Skeletal muscle satellite cell (primary cell): ENCODE data around the gene SNRNP200.

Source experiments
- H3K27me3 ChIP-seq: 2 replicates; pipeline ENCODE4 v1.7.0; 2013; ENCODE audit warnings: low read length; ENCODE audit not compliant: control insufficient read depth, insufficient read depth
- H3K36me3 ChIP-seq: 2 replicates; pipeline ENCODE4 v1.7.0; 2013; ENCODE audit warnings: mild to moderate bottlenecking, control low read depth, low read length; ENCODE audit not compliant: insufficient read depth
- H3K4me1 ChIP-seq: 2 replicates; pipeline ENCODE4 v1.7.0; 2013; ENCODE audit warnings: low read length; ENCODE audit not compliant: control insufficient read depth, insufficient read depth
- H3K4me2 ChIP-seq: 2 replicates; pipeline ENCODE4 v1.7.0; 2013; ENCODE audit warnings: mild to moderate bottlenecking, low read length
- H3K4me3 ChIP-seq: 2 replicates; pipeline ENCODE4 v1.7.0; 2013; ENCODE audit warnings: low read length
- H3K9ac ChIP-seq: 2 replicates; pipeline ENCODE4 v1.7.0; 2013; ENCODE audit warnings: mild to moderate bottlenecking, low read depth, low read length, moderate library complexity
- H3K9me3 ChIP-seq: replicated peaks from 2 replicates; pipeline ENCODE4 v1.7.0; 2013; ENCODE audit warnings: mild to moderate bottlenecking, control low read depth, low read length

SNRNP200 gene

DNA sequence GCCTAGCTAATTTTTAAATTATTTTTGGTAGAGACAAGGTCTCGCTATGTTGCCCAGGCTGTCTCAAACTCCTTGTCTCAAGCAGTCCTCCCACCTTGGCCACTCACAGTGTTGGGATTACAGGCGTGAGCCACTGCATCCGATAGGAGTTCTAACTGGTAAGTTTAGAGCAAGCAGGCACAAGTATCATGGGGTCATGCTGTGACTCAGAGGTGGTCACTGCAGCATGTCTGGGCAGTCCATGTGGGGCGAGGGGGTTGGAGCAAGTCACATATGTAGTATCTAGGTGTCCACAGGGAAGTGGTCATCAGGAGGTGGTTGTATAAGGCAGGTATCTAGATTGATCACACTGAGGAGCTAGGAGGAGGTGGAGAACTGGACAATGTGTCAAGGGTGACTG, 74.0 kb downstream of the SNRNP200 start:
- no peak overlapping the region for H3K4me2 ChIP-seq
- H3K27me3 ChIP-seq = no peaks in the 10 kb centered on the region
- no peak overlapping the region for H3K9ac ChIP-seq
- H3K9me3 ChIP-seq = no peaks in the 10 kb centered on the region
- H3K4me3 ChIP-seq = no peak overlapping the region
- no peaks in the 10 kb centered on the region for H3K36me3 ChIP-seq
- no peaks in the 10 kb centered on the region for H3K4me1 ChIP-seq

- H3K4me1 ChIP-seq = no peaks in the 10 kb centered on the region
- no peak overlapping the region for H3K9ac ChIP-seq
- no peak overlapping the region for H3K4me2 ChIP-seq
- no peaks in the 10 kb centered on the region for H3K9me3 ChIP-seq
- H3K4me3 ChIP-seq = no peak overlapping the region
- no peaks in the 10 kb centered on the region for H3K27me3 ChIP-seq
- H3K36me3 ChIP-seq = no peaks in the 10 kb centered on the region
These were observed 80.3 kb downstream of the SNRNP200 start for GRCh38 chr2:96225016-96225533.
